Measurements from ENCODE around the gene ASB4.

- TF ChIP-seq CTCF (IDR thresholded peaks at IDR 0.05; ENCODE audit: low read depth, low read length, poor library complexity, severe bottlenecking) (no peak), EZH2phosphoT487 (IDR thresholded peaks at IDR 0.05; ENCODE audit: borderline replicate concordance, low read length) (no peak)
These were observed 31.7 kb downstream of the ASB4 start for GRCh38 chr7:95517458-95517857.

Data from DOHH2 (cell line).